Effector memory CD4-positive, alpha-beta T cell (primary cell): ENCODE measurements around the gene GRAMD1B.

Source experiments
- DNase-seq, 3 donors: peaks; one replicate each; pipeline ENCODE4 v3.0.0-alpha.2; 2020
- H3K27ac ChIP-seq: 2 replicates; pipeline ENCODE4 v1.7.0; 2013; ENCODE audit warnings: mild to moderate bottlenecking, low read length, moderate library complexity; ENCODE audit not compliant: insufficient read depth, poor library complexity, severe bottlenecking
- H3K27me3 ChIP-seq: replicated peaks from 2 replicates; pipeline ENCODE4 v1.7.0; 2013; ENCODE audit warnings: mild to moderate bottlenecking, low read length; ENCODE audit not compliant: insufficient read depth, control insufficient read depth, poor library complexity, severe bottlenecking
- H3K36me3 ChIP-seq: 2 replicates; pipeline ENCODE4 v1.7.0; 2013; ENCODE audit warnings: mild to moderate bottlenecking, low read length, moderate library complexity; ENCODE audit not compliant: control insufficient read depth, insufficient read depth
- H3K4me1 ChIP-seq: 2 replicates; pipeline ENCODE4 v1.7.0; 2013; ENCODE audit warnings: low read length, mild to moderate bottlenecking; ENCODE audit not compliant: control insufficient read depth, insufficient read depth, poor library complexity, severe bottlenecking
- H3K4me3 ChIP-seq: 2 replicates; pipeline ENCODE4 v1.7.0; 2013; ENCODE audit warnings: low read length, low read depth, mild to moderate bottlenecking; ENCODE audit not compliant: insufficient read depth, poor library complexity, severe bottlenecking
- H3K9me3 ChIP-seq: 2 replicates; pipeline ENCODE4 v1.7.0; 2013; ENCODE audit warnings: mild to moderate bottlenecking, low read length, moderate library complexity; ENCODE audit not compliant: control insufficient read depth

GRAMD1B gene

DNA sequence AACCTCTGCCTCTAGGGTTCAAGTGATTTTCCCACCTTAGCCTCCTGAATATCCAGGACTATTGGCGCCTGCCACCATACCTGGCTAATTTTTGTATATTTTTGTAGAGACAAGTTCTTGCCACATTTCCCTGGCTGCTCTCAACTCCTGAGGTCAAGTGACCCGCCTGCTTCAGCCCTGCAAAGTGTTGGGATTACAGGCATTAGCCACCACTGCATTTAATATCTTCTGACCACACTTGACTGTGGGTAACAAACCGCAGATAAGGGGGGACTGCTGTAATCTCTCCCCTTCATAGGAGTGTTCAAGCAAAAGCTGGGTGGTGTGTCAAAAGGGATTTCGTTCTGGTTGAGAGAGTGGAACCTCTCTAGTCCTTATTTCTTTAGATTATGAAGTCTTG is 53.4 kb downstream of the GRAMD1B start:
- Histone ChIP-seq H3K4me3 (no peak overlapping the region), H3K27ac (no peak overlapping the region), H3K36me3 (no peaks in the 10 kb centered on the region), H3K9me3 (no peaks in the 10 kb centered on the region), H3K27me3 (no peaks in the 10 kb centered on the region), H3K4me1 (no peaks in the 10 kb centered on the region)
- DNase-seq: no peak

DNA sequence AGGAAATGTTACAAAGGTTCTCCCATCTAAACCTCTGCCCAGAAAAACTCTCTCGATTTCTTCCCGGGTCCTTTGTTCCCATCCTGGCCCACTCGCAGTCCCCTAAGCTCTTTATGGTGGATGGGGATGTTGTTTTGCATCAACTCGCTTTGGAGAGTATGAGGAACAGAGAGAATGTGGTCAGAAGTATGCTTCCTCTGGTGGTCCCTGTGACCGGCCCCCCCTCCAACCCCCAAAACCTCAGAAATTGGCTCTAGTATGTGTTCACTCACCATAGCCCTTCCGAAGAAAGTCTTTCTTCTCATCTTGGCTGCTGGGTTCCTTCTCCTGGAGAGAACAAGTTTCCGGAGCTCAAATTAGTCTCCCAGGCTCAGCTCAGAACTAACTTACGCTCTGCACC is 54.4 kb downstream of the GRAMD1B start:
- no peaks in the 10 kb centered on the region for H3K4me1 ChIP-seq
- no peaks in the 10 kb centered on the region for H3K36me3 ChIP-seq
- H3K27me3 ChIP-seq: no peaks in the 10 kb centered on the region
- no peak overlapping the region for H3K4me3 ChIP-seq
- no peak for DNase-seq
- no peaks in the 10 kb centered on the region for H3K9me3 ChIP-seq
- H3K27ac ChIP-seq: no peak overlapping the region

DNA sequence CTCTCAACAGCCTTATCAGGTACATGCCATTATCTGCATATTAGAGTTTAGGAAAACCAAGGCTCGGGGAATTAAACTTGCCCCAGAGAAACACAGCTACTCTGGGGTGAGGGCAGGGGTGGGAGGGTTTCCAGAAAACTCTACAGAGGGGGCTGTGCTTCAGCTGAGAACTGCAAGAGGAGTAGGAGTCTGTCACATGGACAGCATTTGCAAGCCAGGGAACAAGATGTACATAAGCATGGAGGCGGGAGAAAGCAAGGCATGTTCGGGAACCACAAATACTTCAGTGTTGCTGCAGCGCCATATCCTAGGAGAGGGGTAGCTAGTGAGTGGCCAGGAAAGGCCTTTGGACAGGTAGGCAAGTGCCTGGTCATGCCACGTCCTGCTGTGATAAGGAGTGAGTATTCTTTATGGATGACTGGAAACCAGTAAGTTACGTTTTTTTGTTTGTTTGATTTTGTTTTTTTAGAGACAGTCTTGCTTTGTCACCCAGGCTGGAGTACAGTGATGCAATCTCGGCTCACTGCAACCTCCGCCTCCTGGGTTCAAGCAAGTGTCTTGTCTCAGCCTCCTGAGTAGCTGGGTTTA is 57.2 kb downstream of the GRAMD1B start:
- Histone ChIP-seq H3K4me1 (no peaks in the 10 kb centered on the region), H3K27ac (no peak overlapping the region), H3K36me3 (no peaks in the 10 kb centered on the region), H3K9me3 (no peaks in the 10 kb centered on the region), H3K27me3 (no peaks in the 10 kb centered on the region), H3K4me3 (no peak overlapping the region)
- no peak for DNase-seq

DNA sequence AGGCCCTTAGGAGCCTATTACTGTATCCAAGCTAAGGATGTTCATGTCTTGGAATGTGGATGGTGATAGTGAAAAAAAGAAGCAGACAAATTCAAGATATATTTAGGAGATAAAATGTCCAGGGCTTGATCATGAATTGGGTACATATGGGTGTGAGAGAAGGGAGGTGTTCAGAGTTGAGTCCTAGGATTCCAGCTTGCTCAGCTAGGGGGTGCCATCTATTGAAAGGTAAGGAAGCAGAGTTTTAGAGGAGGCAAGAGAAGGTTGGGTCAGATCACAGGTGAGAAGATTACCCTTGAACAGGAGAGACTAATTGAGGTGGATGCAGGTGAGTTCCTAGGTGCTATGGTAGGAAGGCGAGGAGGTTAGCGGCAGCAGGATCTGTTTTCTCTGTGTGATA is 60.5 kb downstream of the GRAMD1B start:
- no peaks in the 10 kb centered on the region for H3K9me3 ChIP-seq
- H3K27ac ChIP-seq: no peak overlapping the region
- no peaks in the 10 kb centered on the region for H3K4me1 ChIP-seq
- no peaks in the 10 kb centered on the region for H3K36me3 ChIP-seq
- DNase-seq: no peak
- H3K4me3 ChIP-seq: no peak overlapping the region
- H3K27me3 ChIP-seq: no peaks in the 10 kb centered on the region

DNA sequence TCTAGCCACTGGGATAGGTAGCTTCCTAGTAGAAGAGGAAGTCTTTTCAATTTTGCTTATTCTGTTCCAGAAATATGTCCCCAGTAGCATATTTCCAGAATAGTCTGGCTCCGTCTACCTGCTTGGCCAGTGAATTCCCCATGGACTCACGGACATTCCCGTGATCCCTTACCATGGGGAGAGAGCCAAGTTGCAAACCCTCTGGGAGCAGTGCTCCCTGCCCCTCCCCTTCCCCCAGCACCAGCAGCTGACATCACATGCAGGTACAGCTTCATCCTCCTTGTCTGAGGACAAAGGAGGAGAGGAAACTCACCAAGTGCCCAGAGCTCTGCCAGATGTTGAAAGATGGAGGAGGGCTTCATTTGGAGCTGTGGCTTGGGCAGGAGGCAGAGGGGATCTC is 61.2 kb downstream of the GRAMD1B start:
- H3K36me3 ChIP-seq: no peaks in the 10 kb centered on the region

DNA sequence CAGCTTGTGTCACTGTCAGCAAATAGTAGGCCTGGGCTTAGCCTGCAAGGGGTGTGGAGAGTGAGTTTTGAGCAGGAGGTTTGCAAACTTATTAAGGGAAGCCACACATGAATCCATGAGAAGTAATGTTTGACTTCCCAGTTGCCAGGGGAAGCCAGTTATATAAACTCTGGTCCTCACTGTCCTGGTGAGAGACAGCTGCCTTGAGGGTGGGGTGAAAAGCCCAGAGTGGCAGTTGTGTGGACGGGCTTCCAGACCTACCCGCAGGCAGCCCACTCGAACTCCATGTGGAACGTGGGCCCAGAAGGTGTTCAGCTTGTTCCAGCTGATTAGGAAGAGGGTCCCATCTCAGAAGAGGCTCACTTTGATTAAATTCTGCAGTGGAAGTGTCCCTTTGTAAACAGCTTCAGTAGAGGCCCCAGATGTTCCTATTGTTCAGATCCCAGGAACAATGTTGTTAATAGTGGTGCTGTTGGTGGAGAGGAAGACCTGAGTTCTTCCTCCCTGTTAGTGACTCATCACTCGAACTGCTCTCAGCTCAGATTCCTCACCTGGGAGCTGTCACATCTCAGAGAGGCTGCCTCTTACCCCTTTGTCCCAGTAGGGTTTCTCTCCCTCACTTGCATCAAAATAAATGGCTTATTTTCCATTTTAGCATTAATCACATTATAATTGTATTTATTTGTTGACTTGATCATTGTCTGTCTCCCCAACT is 63.4 kb downstream of the GRAMD1B start:
- H3K27me3 ChIP-seq: no peaks in the 10 kb centered on the region
- no peaks in the 10 kb centered on the region for H3K36me3 ChIP-seq
- no peak overlapping the region for H3K4me3 ChIP-seq
- no peaks in the 10 kb centered on the region for H3K4me1 ChIP-seq
- H3K9me3 ChIP-seq: no peaks in the 10 kb centered on the region
- no peak overlapping the region for H3K27ac ChIP-seq
- no peak for DNase-seq

More for the DNA sequence above, 61.2 kb downstream of the GRAMD1B start:
- H3K4me1 ChIP-seq: no peaks in the 10 kb centered on the region
- no peaks in the 10 kb centered on the region for H3K27me3 ChIP-seq
- no peak overlapping the region for H3K4me3 ChIP-seq
- no peak for DNase-seq
- H3K9me3 ChIP-seq: no peaks in the 10 kb centered on the region
- H3K27ac ChIP-seq: no peak overlapping the region

DNA sequence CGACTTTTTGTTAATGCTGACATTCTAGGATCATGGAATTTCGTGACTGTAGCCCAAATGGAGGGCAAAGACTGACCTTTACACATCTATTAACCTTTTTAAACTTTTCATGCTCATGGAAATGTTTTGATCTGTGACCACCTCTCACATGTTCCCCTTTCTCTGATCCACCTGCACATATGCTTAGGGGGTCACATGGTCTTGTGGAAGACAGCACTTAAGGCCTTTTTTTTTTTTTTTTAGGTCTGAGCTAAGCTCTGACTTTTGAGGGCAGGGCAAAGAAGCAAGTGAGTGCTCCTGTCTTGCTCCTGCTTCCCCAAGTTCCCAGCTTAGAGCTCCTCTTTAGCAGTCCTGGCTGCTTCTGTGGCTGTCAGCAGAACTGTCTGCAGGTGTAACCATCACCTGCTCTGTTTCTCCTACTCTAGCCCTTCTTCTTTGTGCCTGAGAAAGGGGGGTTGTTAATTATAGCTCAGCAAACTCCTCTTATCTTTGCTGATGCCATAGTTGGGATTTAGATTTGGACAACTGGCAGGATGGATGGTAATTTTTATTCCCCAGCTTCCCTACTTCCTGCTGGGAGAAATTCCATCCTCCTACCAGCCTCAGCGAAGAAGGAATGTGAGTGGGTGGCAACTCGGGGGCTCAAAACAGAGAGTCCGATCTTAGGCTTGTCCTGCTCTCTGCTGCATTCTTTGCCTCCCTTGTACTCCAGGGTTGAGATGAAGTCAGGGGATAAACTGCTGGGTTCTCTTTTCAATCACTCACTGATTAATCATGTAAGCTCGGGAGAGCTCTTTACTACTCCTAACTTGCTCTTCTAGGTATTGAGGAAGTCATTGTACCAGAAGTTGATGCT is 64.4 kb downstream of the GRAMD1B start:
- no peaks in the 10 kb centered on the region for H3K9me3 ChIP-seq
- no peaks in the 10 kb centered on the region for H3K4me1 ChIP-seq
- DNase-seq: no peak
- H3K4me3 ChIP-seq: no peak overlapping the region
- no peak overlapping the region for H3K27ac ChIP-seq
- H3K27me3 ChIP-seq: no peaks in the 10 kb centered on the region
- H3K36me3 ChIP-seq: no peaks in the 10 kb centered on the region

DNA sequence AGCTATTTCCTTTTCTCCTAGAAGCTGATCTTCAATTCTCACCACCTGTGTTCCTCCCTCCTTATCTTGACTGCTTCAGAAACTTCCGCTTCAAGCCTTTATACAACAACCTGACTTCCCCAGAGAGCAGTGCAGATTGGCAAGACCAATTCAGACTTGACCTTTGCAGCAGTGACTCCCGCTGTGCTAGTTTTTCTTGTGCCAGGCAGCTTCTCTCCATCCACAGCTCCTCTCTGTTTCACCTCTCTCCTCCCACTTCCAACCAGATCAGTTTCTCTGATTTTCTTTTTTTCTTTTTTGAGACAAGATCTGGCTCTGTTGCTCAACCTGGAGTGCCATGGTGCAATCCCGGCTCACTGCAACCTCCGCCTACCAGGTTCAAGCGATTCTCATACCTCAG is 74.3 kb downstream of the GRAMD1B start:
- no peak overlapping the region for H3K27ac ChIP-seq
- DNase-seq: no peak
- no peaks in the 10 kb centered on the region for H3K36me3 ChIP-seq
- no peaks in the 10 kb centered on the region for H3K9me3 ChIP-seq
- H3K4me1 ChIP-seq: no peaks in the 10 kb centered on the region
- H3K27me3 ChIP-seq: no peaks in the 10 kb centered on the region
- H3K4me3 ChIP-seq: no peak overlapping the region

DNA sequence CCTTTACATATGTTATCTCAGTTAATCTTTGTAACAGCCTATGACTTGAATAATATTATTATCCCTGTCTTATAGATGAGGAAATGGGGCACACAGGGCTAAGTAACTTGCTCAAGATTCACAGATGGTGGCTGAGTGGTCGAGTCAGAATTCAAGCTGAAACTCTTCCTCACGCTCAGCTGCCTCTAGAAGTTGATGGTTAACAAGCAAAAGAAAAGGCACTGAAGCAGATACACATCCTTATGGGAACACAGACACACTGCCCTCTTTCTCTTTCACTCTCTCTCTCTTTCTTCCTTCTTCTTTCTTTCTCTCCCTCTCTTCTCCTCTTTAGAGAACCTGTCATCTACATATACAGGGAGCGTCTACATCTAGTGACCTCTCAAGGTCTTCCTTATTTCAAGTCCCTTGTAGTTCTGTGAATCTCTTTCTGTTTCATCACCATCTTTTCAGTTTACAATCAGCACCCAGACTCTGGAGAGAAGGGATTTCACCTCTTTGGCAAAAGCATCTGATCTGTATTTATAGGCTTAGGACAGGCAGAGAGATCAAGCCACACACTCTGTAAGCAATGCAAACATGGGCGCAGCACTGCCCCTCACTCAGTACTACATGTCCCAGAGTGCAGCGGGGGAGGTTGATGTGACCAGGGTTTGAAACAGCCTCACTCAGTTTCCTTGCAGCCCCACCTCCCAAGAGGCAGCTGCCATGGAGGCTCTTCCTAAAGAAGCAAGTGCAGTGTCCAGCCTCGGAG is 75.7 kb downstream of the GRAMD1B start:
- H3K27me3 ChIP-seq: no peaks in the 10 kb centered on the region
- no peak overlapping the region for H3K4me3 ChIP-seq
- H3K4me1 ChIP-seq: no peaks in the 10 kb centered on the region
- no peak for DNase-seq
- no peaks in the 10 kb centered on the region for H3K9me3 ChIP-seq
- no peak overlapping the region for H3K27ac ChIP-seq
- no peaks in the 10 kb centered on the region for H3K36me3 ChIP-seq
